ENCODE measurements around the gene CCBE1.

DNA sequence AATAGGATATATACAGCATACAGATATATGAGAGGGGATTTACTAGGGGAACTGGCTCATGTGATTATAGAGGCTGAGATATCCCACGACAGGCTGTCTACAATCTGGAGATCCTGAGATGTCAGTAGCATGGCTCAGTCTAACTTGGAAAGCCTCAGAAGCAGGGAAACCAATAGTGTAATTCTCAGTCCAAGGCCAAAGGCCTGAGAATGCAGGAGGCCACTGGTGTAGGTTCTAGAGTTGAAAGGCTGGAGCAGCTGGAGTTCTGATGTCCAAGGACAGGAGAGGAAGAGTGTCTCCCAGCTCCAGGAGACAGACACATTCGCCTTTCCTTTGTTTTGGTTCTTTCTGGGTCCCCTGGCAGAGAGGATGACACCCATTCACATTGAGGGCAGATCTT lies 20.1 kb upstream of the CCBE1 start:
- TF ChIP-seq, protein P1, sequence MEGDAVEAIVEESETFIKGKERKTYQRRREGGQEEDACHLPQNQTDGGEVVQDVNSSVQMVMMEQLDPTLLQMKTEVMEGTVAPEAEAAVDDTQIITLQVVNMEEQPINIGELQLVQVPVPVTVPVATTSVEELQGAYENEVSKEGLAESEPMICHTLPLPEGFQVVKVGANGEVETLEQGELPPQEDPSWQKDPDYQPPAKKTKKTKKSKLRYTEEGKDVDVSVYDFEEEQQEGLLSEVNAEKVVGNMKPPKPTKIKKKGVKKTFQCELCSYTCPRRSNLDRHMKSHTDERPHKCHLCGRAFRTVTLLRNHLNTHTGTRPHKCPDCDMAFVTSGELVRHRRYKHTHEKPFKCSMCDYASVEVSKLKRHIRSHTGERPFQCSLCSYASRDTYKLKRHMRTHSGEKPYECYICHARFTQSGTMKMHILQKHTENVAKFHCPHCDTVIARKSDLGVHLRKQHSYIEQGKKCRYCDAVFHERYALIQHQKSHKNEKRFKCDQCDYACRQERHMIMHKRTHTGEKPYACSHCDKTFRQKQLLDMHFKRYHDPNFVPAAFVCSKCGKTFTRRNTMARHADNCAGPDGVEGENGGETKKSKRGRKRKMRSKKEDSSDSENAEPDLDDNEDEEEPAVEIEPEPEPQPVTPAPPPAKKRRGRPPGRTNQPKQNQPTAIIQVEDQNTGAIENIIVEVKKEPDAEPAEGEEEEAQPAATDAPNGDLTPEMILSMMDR (IDR thresholded peaks at IDR 0.05; ENCODE audit: insufficient read depth, low read length, poor library complexity, severe bottlenecking): no peak
- TF ChIP-seq EZH2phosphoT487 (conservative IDR thresholded peaks at IDR 0.05; ENCODE audit: low read length): no peak

Measured in SU-DHL-6 (cell line).